CD4-positive, alpha-beta T cell (primary cell): ENCODE results near the gene CELA2B. TPM values are rescaled to one million over a fixed set of nuclear protein-coding genes. Genes with fewer than 3 reads are reported as not detected.

Experiments
- ATAC-seq: fragments of 200-7000 bp; cut with Tn5 transposase; one replicate; pipeline ENCODE4 v1.10.0; 2022; ENCODE audit warnings: mild to moderate bottlenecking; ENCODE audit not compliant: poor library complexity
- CTCF ChIA-PET: fragments of 350-600 bp; sonication (Branson Sonifier 250); formaldehyde crosslinking; loops from one replicate; lab custom pipeline; 2021; ENCODE audit warnings: antibody characterized with exemption, inconsistent platforms; lab: Charles Lee
- POLR2A ChIA-PET: fragments of 350-600 bp; sonication (Branson Sonifier 250); formaldehyde crosslinking; loops from one replicate; lab custom pipeline; 2021; ENCODE audit warnings: antibody characterized with exemption, inconsistent platforms; lab: Charles Lee
- DNase-seq, 14 experiments: peaks; one replicate each; pipeline ENCODE4 v3.0.0-alpha.2; 2013 to 2020; ENCODE audit warnings: mixed read lengths in 2 of 14
- H3K27ac ChIP-seq, 2 donors: one replicate each; pipeline versions ENCODE4 v1.5.1 to v1.7.0; 2013; ENCODE audit warnings: low read length in 2 of 2, low read depth in 1 of 2, mild to moderate bottlenecking in 1 of 2
- H3K27me3 ChIP-seq, 2 experiments: 1 replicate in 1 of 2; 2 replicates in 1 of 2; pipeline versions ENCODE4 v1.6.1 to v1.7.0; 2013; ENCODE audit warnings: low read length in 2 of 2, control low read depth in 1 of 2, mild to moderate bottlenecking in 1 of 2, moderate library complexity in 1 of 2; ENCODE audit not compliant: insufficient read depth in 2 of 2, control insufficient read depth in 1 of 2
- H3K36me3 ChIP-seq: one replicate; pipeline ENCODE4 v1.6.1; 2013; ENCODE audit warnings: low read length, control low read depth; ENCODE audit not compliant: insufficient read depth
- H3K4me1 ChIP-seq: one replicate; pipeline ENCODE4 v1.6.1; 2013; ENCODE audit warnings: low read length, control low read depth; ENCODE audit not compliant: insufficient read depth
- H3K4me3 ChIP-seq: one replicate; pipeline ENCODE4 v1.5.1; 2013; ENCODE audit warnings: mild to moderate bottlenecking, low read length, moderate library complexity
- H3K9me3 ChIP-seq, 2 experiments: 1 replicate in 1 of 2; 2 replicates in 1 of 2; pipeline versions ENCODE4 v1.6.1 to v1.7.0; 2013; ENCODE audit warnings: low read length in 2 of 2, mild to moderate bottlenecking in 2 of 2, control low read depth in 1 of 2, moderate library complexity in 1 of 2; ENCODE audit not compliant: control insufficient read depth in 1 of 2, insufficient read depth in 1 of 2
- H3K27ac Mint-ChIP-seq: one replicate; pipeline ENCODE4 v1.8.0; 2020; ENCODE audit warnings: mixed read lengths
- H3K27me3 Mint-ChIP-seq: one replicate; pipeline ENCODE4 v1.8.0; 2021; ENCODE audit warnings: mixed read lengths
- H3K36me3 Mint-ChIP-seq: one replicate; pipeline ENCODE4 v1.8.0; 2021; ENCODE audit warnings: low read depth, mixed read lengths
- H3K4me1 Mint-ChIP-seq: one replicate; pipeline ENCODE4 v1.8.0; 2021; ENCODE audit warnings: low read depth, mixed read lengths
- H3K4me3 Mint-ChIP-seq: one replicate; pipeline ENCODE4 v1.8.0; 2020; ENCODE audit warnings: mild to moderate bottlenecking, mixed read lengths
- H3K9me3 Mint-ChIP-seq: one replicate; pipeline ENCODE4 v1.8.0; 2020; ENCODE audit warnings: mixed read lengths
- intact Hi-C, 2 experiments: fragments of 100-400 bp; cut with DNase I in 1 of 2; cut with micrococcal nuclease in 1 of 2; formaldehyde crosslinking; loops; one replicate each; pipeline versions ENCODE4 v1.15.1 to v1.9.0; 2023 to 2025; cut with DNase I, micrococcal nuclease
- total RNA-seq, 174 experiments: library from RNA in 2 of 174; stranded (reverse) in 2 of 174; gene quantifications; one replicate each; pipeline ENCODE4 v1.2.3 and lab custom pipeline; 2021 to 2026
- TF ChIP-seq, protein P1 (sequence below): fragments of 200-600 bp; IDR thresholded peaks from one replicate; pipeline ENCODE4 v1.8.0; 2022; ENCODE audit warnings: antibody characterized with exemption, mild to moderate bottlenecking

Gene CELA2B
- total RNA-seq, 2 experiments from 2014 or later: not detected

DNA sequence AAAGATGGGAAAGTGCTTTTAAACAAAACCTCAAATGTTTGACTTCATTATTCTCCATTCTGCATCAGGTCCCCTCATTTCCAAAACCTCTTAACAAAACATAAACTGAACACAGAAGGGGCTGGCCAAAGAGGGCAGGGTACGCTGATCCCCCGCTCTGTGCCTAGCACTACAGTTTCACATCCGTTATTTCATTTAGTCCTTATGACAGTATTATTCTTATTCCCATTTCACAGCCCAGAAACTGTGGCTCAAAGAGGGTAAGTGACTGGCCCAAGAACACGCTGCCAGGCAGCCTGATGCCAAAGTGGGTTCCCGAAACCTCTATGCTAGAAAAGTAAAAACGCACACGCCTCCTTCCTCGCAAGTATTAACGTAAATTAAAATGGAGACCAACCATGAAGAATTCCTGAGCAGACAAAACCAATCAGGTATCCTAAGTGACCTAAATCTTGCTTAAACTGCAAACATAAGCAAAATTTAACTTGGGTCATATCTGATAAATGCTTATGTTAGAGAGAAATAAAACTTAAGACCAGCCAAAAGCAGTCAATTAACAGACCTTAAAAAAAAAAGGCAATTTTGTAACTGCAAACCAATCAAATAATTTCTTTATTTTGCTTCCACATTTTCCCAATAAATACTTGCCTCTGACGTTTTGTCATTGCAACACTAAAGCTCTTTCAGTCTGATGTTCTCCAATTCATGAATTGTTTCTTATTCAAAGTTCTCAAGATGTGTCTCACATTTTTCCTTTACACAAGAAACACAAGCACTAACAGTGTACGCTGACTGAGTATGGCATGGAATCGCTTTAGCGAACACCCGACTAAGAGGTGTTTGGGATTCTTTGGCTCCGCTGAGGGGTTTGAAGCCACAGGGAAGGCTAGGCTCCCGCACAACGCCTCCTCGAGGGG lies 47.5 kb downstream of the CELA2B start:
- no peaks in the 10 kb centered on the region for H3K27me3 Mint-ChIP-seq
- DNase-seq (peak in 2 of 14 experiments; percentile 10 to 37), ATAC-seq (no peak)
- H3K9me3 Mint-ChIP-seq: no peaks in the 10 kb centered on the region
- ChIA-PET CTCF (no interaction called here), POLR2A (interaction anchor here (0.6 to 1.0 kb wide), 5 partner anchors 80 to 380 kb away, joined by 3 to 4 read pairs (median 3); partner anchors contain the start of genes CTRC and SPEN)
- H3K27ac ChIP-seq: peak overlapping the region; percentile 56 to 94
- H3K4me3 Mint-ChIP-seq: peak overlapping the region; percentile 96
- peak overlapping the region; percentile 100 for H3K27ac Mint-ChIP-seq
- intact Hi-C loops: loop anchor here (2.0 to 10.0 kb wide), 3 partner anchors 115 to 1381 kb away; partner anchors contain the start of genes CPLANE2 (in 1 of the 2) and EFHD2 (in 1 of the 2)
- peak overlapping the region; percentile 56 for H3K4me3 ChIP-seq
- peaks cover 18% of the 10 kb centered on the region for H3K36me3 Mint-ChIP-seq
- H3K4me1 Mint-ChIP-seq: peaks cover 61% of the 10 kb centered on the region
- TF ChIP-seq, protein P1, sequence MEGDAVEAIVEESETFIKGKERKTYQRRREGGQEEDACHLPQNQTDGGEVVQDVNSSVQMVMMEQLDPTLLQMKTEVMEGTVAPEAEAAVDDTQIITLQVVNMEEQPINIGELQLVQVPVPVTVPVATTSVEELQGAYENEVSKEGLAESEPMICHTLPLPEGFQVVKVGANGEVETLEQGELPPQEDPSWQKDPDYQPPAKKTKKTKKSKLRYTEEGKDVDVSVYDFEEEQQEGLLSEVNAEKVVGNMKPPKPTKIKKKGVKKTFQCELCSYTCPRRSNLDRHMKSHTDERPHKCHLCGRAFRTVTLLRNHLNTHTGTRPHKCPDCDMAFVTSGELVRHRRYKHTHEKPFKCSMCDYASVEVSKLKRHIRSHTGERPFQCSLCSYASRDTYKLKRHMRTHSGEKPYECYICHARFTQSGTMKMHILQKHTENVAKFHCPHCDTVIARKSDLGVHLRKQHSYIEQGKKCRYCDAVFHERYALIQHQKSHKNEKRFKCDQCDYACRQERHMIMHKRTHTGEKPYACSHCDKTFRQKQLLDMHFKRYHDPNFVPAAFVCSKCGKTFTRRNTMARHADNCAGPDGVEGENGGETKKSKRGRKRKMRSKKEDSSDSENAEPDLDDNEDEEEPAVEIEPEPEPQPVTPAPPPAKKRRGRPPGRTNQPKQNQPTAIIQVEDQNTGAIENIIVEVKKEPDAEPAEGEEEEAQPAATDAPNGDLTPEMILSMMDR: no peak
- H3K27me3 ChIP-seq: no peaks in the 10 kb centered on the region
- H3K36me3 ChIP-seq: no peaks in the 10 kb centered on the region
- H3K4me1 ChIP-seq: peaks cover 47% of the 10 kb centered on the region
- H3K9me3 ChIP-seq: no peaks in the 10 kb centered on the region

DNA sequence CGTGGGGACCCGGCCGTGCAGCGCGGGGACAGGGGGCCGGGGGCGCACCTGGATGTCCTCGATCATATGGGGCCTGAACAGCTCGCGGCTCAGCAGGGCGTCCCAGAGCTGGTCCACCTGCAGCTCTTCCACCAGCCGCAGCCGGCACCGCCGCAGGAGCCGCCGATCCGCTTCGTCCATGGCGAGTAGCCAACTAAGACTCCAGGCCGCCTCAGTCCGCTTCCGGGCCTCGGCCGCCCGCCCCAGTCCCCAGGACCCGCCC lies 48.0 kb downstream of the CELA2B start, which contains the start of gene CASP9:
Gene CASP9 (minus strand): TSS at position 195 of the 262 bp plus-strand sequence. CDS start 15 bp downstream, at position 180.
- Mint-ChIP-seq H3K9me3 (no peaks in the 10 kb centered on the region), H3K27me3 (no peaks in the 10 kb centered on the region), H3K4me3 (peak within 1 kb of the TSS; percentile 96), H3K27ac (peak within 1 kb of the TSS; percentile 100), H3K36me3 (peaks cover 17% of the 10 kb centered on the region), H3K4me1 (peaks cover 63% of the 10 kb centered on the region)
- no peaks in the 10 kb centered on the region for H3K9me3 ChIP-seq
- H3K36me3 ChIP-seq: no peaks in the 10 kb centered on the region
- intact Hi-C loops: loop anchor here (2.0 to 10.0 kb wide), 3 partner anchors 115 to 1381 kb away; partner anchors contain the start of genes CPLANE2 (in 1 of the 2) and EFHD2 (in 1 of the 2)
- peaks cover 47% of the 10 kb centered on the region for H3K4me1 ChIP-seq
- CTCF ChIA-PET: no interaction called here
- peak within 1 kb of the TSS; percentile 94 to 99 for H3K27ac ChIP-seq
- H3K27me3 ChIP-seq: no peaks in the 10 kb centered on the region
- no peak for ATAC-seq
- TF ChIP-seq, protein P1: no peak
- POLR2A ChIA-PET: interaction anchor here (0.6 to 1.0 kb wide), 4 partner anchors 86 to 381 kb away, joined by 3 to 4 read pairs (median 3); partner anchors contain the start of genes CTRC and SPEN
- H3K4me3 ChIP-seq: peak within 1 kb of the TSS; percentile 64
- DNase-seq: no peak

DNA sequence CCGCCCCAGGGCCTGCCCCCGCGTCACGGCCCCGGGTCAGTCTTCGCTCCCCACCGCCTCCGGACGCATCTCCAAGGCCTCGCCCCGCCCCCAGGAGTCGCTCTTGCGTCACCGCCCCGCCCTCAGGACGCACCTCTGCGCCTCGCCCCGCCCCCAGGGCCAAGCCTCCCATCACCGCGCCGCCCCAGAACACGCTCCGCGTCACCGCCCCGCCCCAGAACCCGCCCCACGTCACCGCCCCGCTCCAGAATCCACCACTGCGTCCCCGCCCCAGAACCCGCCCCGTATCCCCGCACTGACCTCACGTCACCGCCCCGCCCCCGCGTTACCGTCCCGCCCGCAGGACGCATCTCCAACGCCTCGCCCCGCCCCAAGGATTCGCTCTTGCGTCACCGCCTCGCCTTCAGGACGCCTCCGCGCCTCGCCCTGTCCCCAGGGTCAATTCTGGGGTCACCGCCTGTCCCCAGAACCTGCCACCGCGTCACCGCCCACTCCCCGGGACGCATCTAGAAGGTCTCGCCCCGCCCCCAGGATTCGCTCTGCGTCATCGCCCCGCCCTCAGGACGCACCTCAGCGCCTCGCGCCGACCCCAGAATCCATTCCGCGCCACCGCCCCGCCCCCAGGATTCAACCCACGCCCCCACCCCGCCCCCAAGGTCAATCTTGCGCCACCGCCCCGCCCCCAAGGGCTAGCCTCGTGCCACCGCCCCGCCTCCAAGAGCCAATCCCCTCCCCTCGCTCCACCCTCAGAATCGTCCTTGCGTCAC lies 48.6 kb downstream of the CELA2B start:
- ATAC-seq: peak; percentile 55
- ChIA-PET CTCF (no interaction called here), POLR2A (interaction anchor here (3.6 kb wide), 1 partner anchor 55 kb away, joined by 20 read pairs; no protein-coding TSS in a partner anchor)

More for the DNA sequence above, 48.6 kb downstream of the CELA2B start:
- Histone ChIP-seq H3K4me1 (peaks cover 47% of the 10 kb centered on the region), H3K27me3 (no peaks in the 10 kb centered on the region), H3K9me3 (no peaks in the 10 kb centered on the region), H3K36me3 (no peaks in the 10 kb centered on the region), H3K27ac (peak overlapping the region; percentile 94 to 99), H3K4me3 (peak overlapping the region; percentile 64)
- Mint-ChIP-seq H3K4me1 (peaks cover 66% of the 10 kb centered on the region), H3K9me3 (no peaks in the 10 kb centered on the region), H3K27me3 (no peaks in the 10 kb centered on the region), H3K4me3 (peak overlapping the region; percentile 96), H3K27ac (peak overlapping the region; percentile 100), H3K36me3 (peaks cover 17% of the 10 kb centered on the region)
- intact Hi-C loops: loop anchor here (2.0 to 10.0 kb wide), 9 partner anchors 53 to 1380 kb away; partner anchors contain the start of genes CPLANE2 (in 1 of the 2), DDI2 (in 1 of the 2), EFHD2 (in 1 of the 2) and FBXO42 (in 1 of the 2)
- DNase-seq: peak; percentile 99 to 100 (median 100)
- TF ChIP-seq, protein P1: no peak
